HepG2 (cell line): ENCODE measurements around the gene ARHGEF1. TPM values are rescaled to one million over a fixed set of nuclear protein-coding genes. Genes with fewer than 3 reads are reported as not detected.

ENCODE experiments used
- ATAC-seq: fragments of 200-7000 bp; cut with Tn5 transposase; 3 replicates; pipeline ENCODE4 v1.9.1; 2020; ENCODE audit warnings: mild to moderate bottlenecking, moderate library complexity
- BruUV-seq: library from RNA; stranded (reverse); fragments of 400-500 nt; replicated peaks from 2 replicates; lab custom pipeline; 2021; lab: Mats Ljungman, UMichigan
- CTCF ChIA-PET: fragments of 300-600 bp; formaldehyde crosslinking; extraction: SDS; loops from one replicate; lab custom pipeline; 2021; ENCODE audit warnings: low total read pairs, inconsistent platforms, low intra/inter-chr PET ratio; lab: Yijun Ruan, JAX
- POLR2A ChIA-PET: fragments of 350-600 bp; sonication (Branson Sonifier 250); formaldehyde crosslinking; loops from one replicate; lab custom pipeline; 2020; ENCODE audit warnings: antibody characterized with exemption, inconsistent platforms; lab: Yijun Ruan, JAX
- DNase-seq: peaks from one replicate; pipeline ENCODE4 v3.0.0-alpha.2; 2015; ENCODE audit warnings: low spot score
- FAIRE-seq: peaks from 3 replicates; lab custom pipeline; 2011; peaks lifted over from hg19 to GRCh38; lab: Jason Lieb, UNC
- H2AFZ ChIP-seq: one replicate; pipeline ENCODE4 v1.6.1; 2011; ENCODE audit warnings: low read length, inconsistent platforms
- H3K27ac ChIP-seq: fragments of 300-600 bp; 3 replicates; pipeline ENCODE4 v1.8.0; 2011; ENCODE audit warnings: mixed run types, mild to moderate bottlenecking, mixed read lengths, low read length, inconsistent platforms; ENCODE audit not compliant: insufficient read depth; ENCODE audit errors: extremely low read length
- H3K27me3 ChIP-seq, 2 experiments: fragments of 200-600 bp in 1 of 2; 2 replicates in 1 of 2; 3 replicates in 1 of 2; pipeline versions ENCODE4 v1.6.0 to v1.8.0; 2011; ENCODE audit warnings: low read length in 2 of 2, mild to moderate bottlenecking in 2 of 2, moderate library complexity in 2 of 2, inconsistent platforms in 1 of 2; ENCODE audit not compliant: insufficient read depth in 2 of 2, control insufficient read depth in 1 of 2
- H3K36me3 ChIP-seq, 2 experiments: fragments of 200-600 bp in 1 of 2; replicated peaks in 1 of 2; 2 replicates in 1 of 2; 3 replicates in 1 of 2; pipeline versions ENCODE4 v1.5.1 to v1.8.0; 2011; ENCODE audit warnings: low read length in 2 of 2, inconsistent platforms in 1 of 2; ENCODE audit not compliant: insufficient read depth in 2 of 2, control insufficient read depth in 1 of 2
- H3K4me1 ChIP-seq: 2 replicates; pipeline ENCODE4 v1.5.1; 2012; ENCODE audit warnings: low read length, inconsistent platforms; ENCODE audit not compliant: insufficient read depth
- H3K4me2 ChIP-seq: 2 replicates; pipeline ENCODE4 v1.6.0; 2011; ENCODE audit warnings: low read depth, low read length, inconsistent platforms
- H3K4me3 ChIP-seq, 3 experiments: fragments of 200-600 bp in 1 of 3; sonication (generic), shearing (Covaris generic) in 1 of 3; replicated peaks in 1 of 3; 2 replicates each; pipeline ENCODE4 v1.5.1; 2011 to 2016; ENCODE audit warnings: low read length in 3 of 3, inconsistent platforms in 2 of 3, low read depth in 2 of 3, mild to moderate bottlenecking in 2 of 3, control low read depth in 1 of 3, mixed read lengths in 1 of 3; ENCODE audit not compliant: insufficient read depth in 1 of 3
- H3K79me2 ChIP-seq: one replicate; pipeline ENCODE4 v1.6.1; 2011; ENCODE audit warnings: low read length, inconsistent platforms; ENCODE audit not compliant: insufficient read depth
- H3K9ac ChIP-seq: 2 replicates; pipeline ENCODE4 v1.6.0; 2011; ENCODE audit warnings: mild to moderate bottlenecking, low read depth, low read length, inconsistent platforms; ENCODE audit not compliant: insufficient read depth
- H3K9me3 ChIP-seq: 2 replicates; pipeline ENCODE4 v1.5.1; 2012; ENCODE audit warnings: mild to moderate bottlenecking, low read length
- H4K20me1 ChIP-seq: 2 replicates; pipeline ENCODE4 v1.6.0; 2011; ENCODE audit warnings: inconsistent platforms, mild to moderate bottlenecking, low read length, moderate library complexity; ENCODE audit not compliant: insufficient read depth
- ELF1 ChIP-seq: sonication (generic); formaldehyde crosslinking; IDR thresholded peaks from 2 replicates; pipeline ENCODE4 v1.4.0; 2020; ENCODE audit warnings: missing genetic modification reagents
- FOXM1 ChIP-seq: sonication (generic); formaldehyde crosslinking; IDR thresholded peaks from 2 replicates; pipeline ENCODE4 v1.5.0; 2020; ENCODE audit warnings: missing genetic modification reagents
- GMEB2 ChIP-seq: IDR thresholded peaks from 2 replicates; pipeline ENCODE4 v1.6.1; 2016; ENCODE audit warnings: missing biosample characterization, missing genetic modification reagents, low read depth
- MIER2 ChIP-seq: IDR thresholded peaks from 2 replicates; pipeline ENCODE4 v1.6.1; 2016; ENCODE audit warnings: missing biosample characterization, missing genetic modification reagents
- NRL ChIP-seq: sonication (generic); formaldehyde crosslinking; IDR thresholded peaks from 2 replicates; pipeline ENCODE4 v1.5.0; 2020; ENCODE audit warnings: missing genetic modification reagents, mild to moderate bottlenecking, moderate library complexity, borderline replicate concordance
- PHF8 ChIP-seq: sonication (generic); formaldehyde crosslinking; IDR thresholded peaks from 2 replicates; pipeline ENCODE4 v1.5.0; 2020; ENCODE audit warnings: missing genetic modification reagents
- SMARCE1 ChIP-seq: fragments of 450-650 bp; IDR thresholded peaks from 2 replicates; pipeline ENCODE4 v1.6.1; 2017; ENCODE audit warnings: borderline replicate concordance
- SYNCRIP ChIP-seq: fragments of 200-400 bp; formaldehyde crosslinking; IDR thresholded peaks from 2 replicates; pipeline ENCODE4 v1.6.1; 2018; ENCODE audit warnings: mild to moderate bottlenecking, low read depth, low read length; ENCODE audit not compliant: insufficient read depth
- ZEB1 ChIP-seq: IDR thresholded peaks from 2 replicates; pipeline ENCODE4 v1.6.1; 2012; ENCODE audit warnings: mild to moderate bottlenecking, low read depth, inconsistent platforms; ENCODE audit not compliant: insufficient replicate concordance
- ZFP1 ChIP-seq: IDR thresholded peaks from 2 replicates; pipeline ENCODE4 v1.6.1; 2016
- ZFY ChIP-seq: sonication (generic); formaldehyde crosslinking; IDR thresholded peaks from 2 replicates; pipeline ENCODE4 v1.4.0; 2020; ENCODE audit warnings: missing genetic modification reagents
- ZNF138 ChIP-seq: sonication (generic); formaldehyde crosslinking; IDR thresholded peaks from 2 replicates; pipeline ENCODE4 v1.5.0; 2020; ENCODE audit warnings: mild to moderate bottlenecking, low read depth, missing genetic modification reagents
- ZNF280B ChIP-seq: sonication (generic); formaldehyde crosslinking; IDR thresholded peaks from 2 replicates; pipeline ENCODE4 v1.5.0; 2020; ENCODE audit warnings: missing genetic modification reagents, mild to moderate bottlenecking, borderline replicate concordance
- ZNF496 ChIP-seq: sonication (generic); formaldehyde crosslinking; IDR thresholded peaks from 2 replicates; pipeline ENCODE4 v1.8.1; 2023; ENCODE audit warnings: mild to moderate bottlenecking, moderate library complexity, missing genetic modification reagents; ENCODE audit not compliant: insufficient replicate concordance
- ZNF552 ChIP-seq: sonication (generic); formaldehyde crosslinking; IDR thresholded peaks from 2 replicates; pipeline ENCODE4 v1.9.0; 2022; ENCODE audit warnings: missing genetic modification reagents, mild to moderate bottlenecking, borderline replicate concordance
- ZNF619 ChIP-seq: sonication (generic); formaldehyde crosslinking; IDR thresholded peaks from 2 replicates; pipeline ENCODE4 v1.4.0; 2020; ENCODE audit warnings: mild to moderate bottlenecking, missing genetic modification reagents
- ZNF644 ChIP-seq: IDR thresholded peaks from 2 replicates; pipeline ENCODE4 v1.6.1; 2016; ENCODE audit warnings: low read depth
- ZNF652 ChIP-seq: IDR thresholded peaks from 2 replicates; pipeline ENCODE4 v1.6.1; 2016; ENCODE audit warnings: low read depth, borderline replicate concordance
- WGBS: methylation state at CpG from one replicate; pipeline ENCODE4 v1.1.6; 2017; ENCODE audit warnings: low lambda C conversion rate; 5-methylcytosine and 5-hydroxymethylcytosine counted together
- in situ Hi-C: cut with HindIII; loops from 2 replicates; pipeline ENCODE4 v1.10.0; 2017; ENCODE audit warnings: low pct_unique_long_range_greater_than_20kb; ENCODE audit not compliant: extremely low pct_ligation_motif_present
- intact Hi-C: fragments of 100-400 bp; cut with micrococcal nuclease; formaldehyde crosslinking; loops from one replicate; pipeline ENCODE4 v1.10.0; 2022; ENCODE audit not compliant: unreplicated experiment
- polyA plus RNA-seq, 8 experiments: library from polyadenylated mRNA; depleted of rRNA in 3 of 8; stranded (reverse) in 7 of 8; unstranded in 1 of 8; fragments of >200 nt; fragmentation: Illumina TruSeq in 4 of 8; extraction: Trizol in 4 of 8; gene quantifications; 2 replicates each; pipeline versions ENCODE4 v1.2.1 to v1.2.3, GENCODE V29; 2011 to 2016; ENCODE audit warnings: low read depth in 4 of 8, missing spikeins in 1 of 8, mixed read lengths in 1 of 8; ENCODE audit not compliant: insufficient read depth in 1 of 8
- total RNA-seq, 5 experiments: library from RNA; depleted of rRNA; stranded (reverse); fragments of >200 nt; fragmentation: Illumina TruSeq; extraction: Trizol; gene quantifications; 2 replicates each; pipeline ENCODE4 v1.2.3, GENCODE V29; 2016; ENCODE audit warnings: low read depth in 1 of 5
- TF ChIP-seq, protein P1 (sequence below): sonication (generic); formaldehyde crosslinking; IDR thresholded peaks from 2 replicates; pipeline ENCODE4 v1.5.0; 2020; ENCODE audit warnings: mild to moderate bottlenecking, low read depth, missing genetic modification reagents, borderline replicate concordance

The ARHGEF1 gene
- total and polyA plus RNA-seq, 2 of the 13 experiments (the other 11 are each of a cell fraction or from before 2014, with no cell fraction given): 33.7 to 34.7 TPM

DNA sequence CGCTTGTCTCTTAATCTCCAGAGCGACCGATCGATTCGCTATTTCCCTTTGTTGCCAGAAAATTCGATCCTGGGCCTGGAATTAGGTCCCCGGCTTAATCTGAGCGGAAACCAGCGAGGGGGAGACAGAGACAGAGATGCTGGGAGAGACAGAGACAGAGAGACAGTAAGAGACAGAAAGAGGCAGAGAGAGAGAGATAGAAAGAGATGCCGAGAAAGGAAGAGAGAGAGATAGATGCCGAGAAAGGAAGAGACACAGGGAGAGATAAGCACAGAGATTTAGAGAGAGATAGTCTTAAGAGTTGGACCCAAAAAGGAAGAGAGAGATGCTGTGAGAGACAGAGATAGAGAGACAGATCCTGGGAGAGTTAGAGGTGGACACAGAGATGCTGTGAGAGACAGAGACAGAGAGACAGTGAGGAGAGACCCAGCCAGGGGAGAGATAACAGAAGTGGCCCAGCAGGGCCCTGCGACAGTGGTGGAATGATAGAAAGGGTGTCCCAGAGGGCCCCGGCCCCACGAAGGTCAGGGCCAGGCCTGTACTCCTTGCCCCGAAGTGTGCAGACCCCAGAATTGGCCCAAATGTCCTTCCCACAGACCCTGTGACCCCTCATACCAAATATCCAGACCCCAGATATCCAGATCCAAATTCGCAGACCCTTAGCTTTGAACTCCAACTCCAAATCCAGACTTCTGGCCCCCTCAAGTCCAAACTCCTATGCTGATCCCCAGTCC, 43.9 kb downstream of the ARHGEF1 start:
- TF ChIP-seq PHF8 (CRISPR knock-in tag) (no peak), ZNF138 (CRISPR knock-in tag) (no peak), SMARCE1 (no peak), ZNF644 (CRISPR knock-in tag) (no peak), ZEB1 (no peak), NRL (CRISPR knock-in tag) (no peak), ZNF619 (CRISPR knock-in tag) (no peak), ELF1 (CRISPR knock-in tag) (no peak), ZFY (no peak), ZFP1 (no peak), ZNF652 (CRISPR knock-in tag) (no peak), MIER2 (CRISPR knock-in tag) (no peak), SYNCRIP (no peak), ZNF496 (no peak), FOXM1 (CRISPR knock-in tag) (no peak), GMEB2 (no peak), ZNF280B (CRISPR knock-in tag) (no peak), ZNF552 (CRISPR knock-in tag) (no peak)
- TF ChIP-seq, protein P1, sequence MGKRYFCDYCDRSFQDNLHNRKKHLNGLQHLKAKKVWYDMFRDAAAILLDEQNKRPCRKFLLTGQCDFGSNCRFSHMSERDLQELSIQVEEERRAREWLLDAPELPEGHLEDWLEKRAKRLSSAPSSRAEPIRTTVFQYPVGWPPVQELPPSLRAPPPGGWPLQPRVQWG (CRISPR knock-in tag): no peak
- TF ChIP-seq, all 625 proteins: peak for 0
- Histone ChIP-seq H3K27ac (no peak overlapping the region), H3K4me1 (peaks cover 11% of the 10 kb centered on the region), H3K9me3 (no peaks in the 10 kb centered on the region), H3K9ac (no peak overlapping the region), H2AFZ (no peak overlapping the region), H3K4me3 (no peak overlapping the region), H3K4me2 (no peak overlapping the region), H3K27me3 (peaks cover 7 to 87% of the 10 kb centered on the region in 2 experiments), H3K36me3 (no peaks in the 10 kb centered on the region), H4K20me1 (no peaks in the 10 kb centered on the region), H3K79me2 (no peaks in the 10 kb centered on the region)
- ChIA-PET POLR2A (no interaction called here), CTCF (no interaction called here)
- intact Hi-C loops: no loop called here
- WGBS: 63% methylated on average over 15 of the region's 16 CpGs
- DNase-seq (no peak), ATAC-seq (no peak), FAIRE-seq (no peak)
- in situ Hi-C loops: no loop called here
- no TSS peak for BruUV-seq
